RPMI7951 (cell line): ENCODE results near the gene IQSEC2. TPM values are rescaled to one million over a fixed set of nuclear protein-coding genes. Genes with fewer than 3 reads are reported as not detected.

Experiments
- DNase-seq: peaks from one replicate; pipeline ENCODE4 v3.0.0-alpha.2; 2012; ENCODE audit warnings: low read depth
- total RNA-seq: library from RNA; depleted of rRNA; stranded (reverse); fragments of >200 nt; shearing (Covaris generic); gene quantifications from 2 replicates; pipeline ENCODE4 v1.2.3, GENCODE V29; 2014; rRNA removed

IQSEC2 gene
- total RNA-seq, 1 experiment from 2014 or later = 28.4 TPM

- DNase-seq = no peak
These were observed 36.8 kb downstream of the IQSEC2 start for GRCh38 chrX:53244610-53245009.

- DNase-seq = no peak
These were observed 39.1 kb downstream of the IQSEC2 start for GRCh38 chrX:53242310-53242709.

DNA sequence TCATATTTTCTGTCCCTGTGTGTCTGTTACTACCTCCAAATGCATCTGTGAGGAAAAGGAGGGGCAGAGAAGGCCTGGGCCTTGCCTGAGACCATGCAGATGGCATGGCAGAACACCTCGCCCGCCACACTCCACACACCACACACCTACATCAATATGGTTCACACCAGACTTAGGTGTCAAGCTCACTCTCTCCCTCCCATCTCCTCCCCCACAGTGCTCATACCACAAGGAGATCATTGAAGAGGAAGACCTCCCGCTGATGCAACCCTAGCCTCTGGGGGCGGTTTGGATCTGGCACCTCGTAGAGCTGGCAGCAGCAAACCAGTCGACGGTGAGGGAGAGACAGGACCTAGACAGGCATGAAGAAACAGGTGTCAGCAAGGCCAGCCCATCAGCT, 39.8 kb downstream of the IQSEC2 start:
- DNase-seq = no peak

DNA sequence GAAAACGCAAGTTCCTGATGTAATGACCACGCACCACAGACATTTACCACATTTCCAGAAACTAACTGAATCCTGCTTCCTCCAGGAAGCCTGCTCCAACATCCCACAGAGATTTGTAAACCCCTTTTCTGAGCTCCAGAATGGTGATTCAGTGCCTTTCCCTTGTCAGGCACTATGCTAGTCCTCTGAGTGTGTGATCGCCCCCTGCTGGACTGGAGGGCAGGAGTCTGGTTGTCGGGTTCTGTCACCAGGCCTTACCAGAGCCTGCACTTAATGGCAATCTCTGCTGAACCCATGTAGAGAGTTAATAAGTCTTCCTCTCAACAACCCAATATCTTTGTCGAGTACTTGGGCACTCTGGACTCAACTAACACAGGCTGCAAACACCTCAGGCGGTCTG, 41.9 kb downstream of the IQSEC2 start:
- no peak for DNase-seq

GRCh38 chrX:53237056-53237455, 44.3 kb downstream of the IQSEC2 start:
- DNase-seq = no peak

DNA sequence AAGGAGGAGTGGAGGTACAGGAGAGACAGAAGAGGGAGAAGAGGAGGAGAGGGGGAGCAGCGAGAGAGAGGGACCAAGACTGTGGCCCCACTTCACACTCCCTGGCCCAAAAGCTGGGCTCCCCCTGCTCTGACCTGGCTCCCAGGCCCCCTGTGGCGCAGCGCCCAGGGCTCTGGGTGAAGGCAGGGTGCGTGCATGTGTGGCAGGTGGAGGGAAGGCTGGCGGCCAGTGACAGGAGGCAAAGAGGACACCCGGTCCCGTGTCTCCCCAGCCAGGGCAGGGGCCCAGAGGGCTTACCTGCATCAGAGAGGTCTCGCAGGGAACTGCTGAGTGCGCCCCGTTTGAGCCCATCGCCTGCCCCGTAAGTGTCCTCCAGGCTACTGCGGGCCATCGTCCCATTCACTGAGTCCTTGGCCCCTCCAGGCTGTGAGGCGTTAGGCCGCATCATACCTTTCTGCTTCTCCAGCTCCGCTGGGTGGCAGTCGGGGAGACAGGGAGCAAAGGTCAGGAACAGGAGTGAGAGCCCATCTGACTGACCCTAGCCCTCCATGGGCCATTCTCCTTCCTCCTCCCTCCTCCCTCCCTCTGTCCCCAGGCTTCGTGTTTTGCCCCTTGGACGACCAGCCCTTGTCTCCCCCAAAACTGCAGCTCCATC, 45.2 kb downstream of the IQSEC2 start:
- DNase-seq = no peak

DNA sequence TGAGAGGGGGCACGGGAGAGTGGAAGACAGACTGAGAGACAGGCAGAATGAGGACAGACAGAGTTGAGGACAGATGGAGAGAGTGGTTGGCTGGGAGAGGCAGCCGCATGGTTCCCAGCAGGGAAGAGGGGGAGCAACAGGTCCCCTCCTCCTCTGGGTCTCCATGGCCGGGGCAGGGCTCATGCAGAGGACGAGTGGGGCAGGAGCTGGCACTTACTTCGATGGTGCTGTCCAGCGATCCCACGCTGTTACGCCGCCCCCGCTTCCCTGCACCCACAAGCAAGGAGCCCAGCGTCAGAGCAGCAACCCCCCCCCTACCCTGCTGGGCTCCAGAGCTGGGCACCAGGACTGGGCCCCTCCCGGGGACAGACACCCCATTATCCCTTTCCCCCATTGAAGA, 45.8 kb downstream of the IQSEC2 start:
- no peak for DNase-seq

- no peak for DNase-seq
These were observed 46.9 kb downstream of the IQSEC2 start for GRCh38 chrX:53234484-53234883.

DNA sequence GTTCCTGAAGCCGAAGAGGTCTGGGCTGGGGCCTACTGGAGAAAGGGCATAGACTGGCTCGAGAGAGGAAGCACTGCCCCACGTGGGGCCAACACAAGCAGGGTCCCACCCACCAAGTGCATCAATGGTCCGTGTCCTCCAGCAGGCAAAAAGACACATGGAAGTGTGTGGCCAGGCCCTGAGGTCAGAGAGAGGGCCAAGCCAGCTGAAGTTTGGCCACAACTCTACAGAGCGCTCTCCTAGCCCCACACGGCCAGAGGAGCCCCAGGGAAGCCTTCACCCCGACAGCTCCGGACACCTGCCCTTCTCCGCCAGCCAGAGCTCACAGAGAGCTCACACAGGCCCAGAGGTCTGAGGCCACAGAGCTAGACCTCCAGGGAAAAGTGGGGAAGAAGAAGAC, 47.8 kb downstream of the IQSEC2 start:
- no peak for DNase-seq

DNA sequence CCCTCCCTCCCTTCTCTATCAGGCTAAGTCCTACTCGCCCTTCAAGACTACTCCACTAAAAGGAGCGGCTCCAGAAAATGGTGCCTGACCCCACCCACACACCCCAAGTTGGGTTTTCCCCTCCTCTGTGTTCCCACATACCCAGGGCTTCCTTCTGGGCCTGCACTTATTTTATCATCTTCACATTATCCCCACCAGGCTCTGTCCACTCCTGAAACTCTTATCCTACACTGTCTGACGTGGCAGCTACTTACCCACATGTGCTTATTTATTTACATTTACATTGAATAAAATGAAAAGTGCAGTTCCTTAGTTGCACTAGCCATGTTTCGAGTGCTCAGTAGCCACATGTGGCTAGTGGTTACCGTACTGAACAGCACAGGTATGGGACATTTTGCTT, 51.3 kb downstream of the IQSEC2 start:
- no peak for DNase-seq

DNA sequence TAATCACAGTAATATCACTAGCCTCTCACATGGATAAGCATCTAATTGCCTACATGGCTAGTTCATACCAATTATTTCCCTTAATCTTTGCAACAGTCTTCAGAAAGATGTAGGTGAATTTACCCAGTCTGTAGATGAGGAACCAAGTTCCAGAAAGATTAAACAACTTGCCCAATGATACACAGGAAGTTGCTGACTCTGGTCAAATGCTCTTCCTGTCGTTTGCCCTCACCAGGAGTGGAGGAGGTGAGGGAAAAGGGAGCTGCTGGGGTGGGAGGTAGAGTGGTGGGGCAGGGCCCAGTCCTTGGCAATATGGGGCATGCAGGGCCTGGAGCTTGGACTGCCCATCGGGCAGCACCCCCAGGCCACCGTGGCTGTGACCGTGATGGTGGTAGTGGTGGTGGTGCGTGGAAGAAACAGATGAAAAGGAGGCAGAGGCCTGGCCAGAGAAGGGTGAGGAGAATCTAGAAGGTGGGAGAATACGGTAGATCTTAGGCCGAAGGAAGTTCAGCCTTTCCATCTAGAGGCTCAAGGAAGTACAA, 54.1 kb downstream of the IQSEC2 start:
- no peak for DNase-seq

GRCh38 chrX:53224860-53225797, 56.3 kb downstream of the IQSEC2 start, which contains the start of gene KDM5C:
Gene KDM5C (minus strand): TSS chrX:53225207. CDS start chrX:53224889, 318 bp downstream.
- DNase-seq = peak; percentile 93

DNA sequence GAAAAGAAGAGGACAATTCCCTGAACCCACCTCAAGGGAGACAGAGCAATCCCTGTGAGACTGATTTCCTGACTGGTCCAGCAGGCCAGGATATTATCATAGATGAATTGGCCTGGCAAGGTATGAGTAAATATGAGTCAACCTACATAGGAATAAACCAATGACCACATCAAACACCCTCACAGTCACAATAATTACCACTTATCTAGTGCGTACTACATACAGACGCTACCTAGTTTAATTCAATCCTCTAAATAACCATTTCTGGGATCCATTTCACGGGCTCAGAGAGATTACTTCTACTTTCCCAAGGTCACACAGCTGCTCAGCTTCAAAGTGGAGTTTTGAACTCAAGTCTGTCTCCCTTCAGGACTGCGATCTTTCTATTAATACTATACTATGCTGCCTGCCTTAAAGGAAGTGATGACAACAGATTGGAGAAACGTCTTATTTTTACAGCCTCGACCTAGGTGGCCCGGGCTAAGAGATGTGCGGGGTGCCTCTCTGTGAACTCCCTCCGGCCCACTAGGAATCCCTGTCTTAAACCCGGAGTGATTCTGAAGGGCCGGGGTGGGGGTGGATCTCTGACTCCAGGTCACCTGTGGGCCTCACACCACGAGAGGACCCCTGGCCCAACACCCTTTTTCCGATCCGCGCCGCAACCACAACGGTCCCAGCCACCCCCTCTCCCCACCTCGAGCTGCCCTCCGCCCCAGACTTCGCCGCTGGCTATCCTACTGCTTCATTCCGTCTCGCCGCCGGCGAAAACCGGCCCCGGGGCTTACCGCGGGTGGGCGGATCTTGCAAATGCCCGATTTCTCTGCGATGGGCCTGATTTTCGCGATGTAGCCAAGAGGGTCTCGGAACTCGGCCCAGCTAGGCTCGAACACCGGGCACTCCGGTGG, 57.2 kb downstream of the IQSEC2 start:
- peak; percentile 79 for DNase-seq

DNA sequence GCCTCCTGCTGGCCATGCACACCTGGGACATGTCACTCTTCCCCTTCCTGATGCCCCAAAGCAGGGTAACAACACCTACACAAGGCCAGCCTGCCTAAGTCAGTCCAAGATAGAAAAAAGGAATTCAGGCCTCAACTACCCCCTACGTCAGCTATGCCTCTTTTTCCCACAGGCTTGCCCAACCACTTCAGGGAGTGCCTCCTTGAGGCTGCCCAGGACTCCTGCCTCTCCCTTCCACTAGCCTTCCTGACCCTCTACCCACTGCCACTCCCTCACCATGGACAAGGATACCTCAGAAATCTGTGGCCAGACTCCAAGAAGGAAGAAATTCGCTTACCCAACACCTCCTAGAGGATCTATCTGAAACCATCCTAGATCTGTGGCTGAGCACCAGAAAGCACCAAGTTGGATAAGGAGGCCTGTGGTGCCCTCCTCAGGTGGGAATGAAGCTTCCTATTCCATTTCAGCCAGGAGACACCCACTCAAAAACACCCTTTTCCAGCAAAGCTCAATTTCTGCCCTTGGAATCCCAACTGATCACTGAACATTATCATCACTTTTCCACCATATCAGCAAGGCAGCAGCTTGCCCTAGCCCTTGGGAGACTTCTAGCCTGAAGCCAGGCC, 58.2 kb downstream of the IQSEC2 start:
- DNase-seq = no peak

Other genes with a start within 250 kb of the IQSEC2 start
- 1.4 and 2.4 TPM in 2 replicates for gene GPR173, start 232.8 kb downstream of the IQSEC2 start, total RNA-seq
- gene TSPYL2, start 199.2 kb downstream of the IQSEC2 start, total RNA-seq = 10.0 and 10.7 TPM in 2 replicates
- 7.1 and 8.2 TPM in 2 replicates for gene KANTR, start 187.4 kb downstream of the IQSEC2 start, total RNA-seq
- 67.0 and 120 TPM in 2 replicates for gene KDM5C, start 56.4 kb downstream of the IQSEC2 start, total RNA-seq
- gene SMC1A, start 141.1 kb upstream of the IQSEC2 start, total RNA-seq = 29.2 and 37.6 TPM in 2 replicates
- gene RIBC1, start 141.3 kb upstream of the IQSEC2 start, total RNA-seq = 1.1 and 1.6 TPM in 2 replicates
- gene HSD17B10, start 152.8 kb upstream of the IQSEC2 start, total RNA-seq = 139 and 144 TPM in 2 replicates